TTC549 (cell line): ENCODE data around the gene LIMCH1.
"Not testable (repeated sequence)": the region's sequence is repeated elsewhere in the genome, so short reads cannot be mapped to it uniquely, and the experiment has no call there.

Experiments
- FAIRE-seq: peaks from 2 replicates; lab custom pipeline; 2012; peaks lifted over from hg19 to GRCh38; lab: Jason Lieb, UNC

The LIMCH1 gene

DNA sequence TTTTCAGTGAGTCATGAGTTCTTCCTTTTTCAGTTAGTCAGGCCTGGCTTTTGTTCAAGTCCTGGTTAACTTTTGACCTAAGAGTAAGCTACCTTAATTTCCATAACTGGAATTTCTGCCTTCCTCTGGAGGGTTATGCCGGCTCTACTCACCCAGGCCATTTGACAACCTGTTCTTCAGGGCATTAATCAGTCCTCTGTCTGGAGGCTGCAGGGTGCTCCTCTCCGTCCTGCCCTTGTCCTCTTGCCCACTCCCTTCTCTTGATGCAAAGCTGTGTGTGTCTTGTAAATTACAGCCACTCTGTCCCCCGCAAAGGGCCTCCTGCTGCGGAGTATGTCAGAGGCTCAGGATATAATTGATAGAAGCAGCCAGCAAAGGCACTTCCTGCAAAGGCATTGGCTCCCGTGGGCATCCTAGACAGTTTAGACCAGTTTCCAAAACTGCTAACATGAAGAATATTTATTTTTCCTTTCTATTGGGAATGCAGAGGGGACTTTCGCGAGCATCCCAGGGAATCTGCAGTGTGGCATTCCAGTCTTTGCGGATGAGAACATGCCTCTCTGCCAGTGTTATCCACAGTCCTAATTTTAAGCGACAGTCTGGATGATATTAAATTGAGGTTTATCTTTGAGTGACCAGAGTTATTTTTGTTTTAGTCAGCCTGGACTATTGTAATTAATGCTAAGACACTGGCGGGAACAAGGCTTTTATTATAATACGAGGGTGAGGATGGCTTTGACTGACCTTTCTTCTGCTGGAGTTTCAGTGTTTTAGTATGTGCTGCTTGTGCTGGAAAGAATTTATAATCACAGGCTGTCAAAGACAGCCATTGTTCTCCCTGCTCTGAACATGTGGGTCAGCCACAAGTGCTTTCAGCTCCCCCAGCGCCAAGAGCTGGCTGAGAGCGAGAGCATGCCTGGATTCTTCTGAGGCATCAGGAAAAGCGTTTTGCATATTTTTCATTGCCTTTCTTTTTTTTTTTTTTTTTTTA is 74.2 kb downstream of the LIMCH1 start:
- FAIRE-seq = no peak

DNA sequence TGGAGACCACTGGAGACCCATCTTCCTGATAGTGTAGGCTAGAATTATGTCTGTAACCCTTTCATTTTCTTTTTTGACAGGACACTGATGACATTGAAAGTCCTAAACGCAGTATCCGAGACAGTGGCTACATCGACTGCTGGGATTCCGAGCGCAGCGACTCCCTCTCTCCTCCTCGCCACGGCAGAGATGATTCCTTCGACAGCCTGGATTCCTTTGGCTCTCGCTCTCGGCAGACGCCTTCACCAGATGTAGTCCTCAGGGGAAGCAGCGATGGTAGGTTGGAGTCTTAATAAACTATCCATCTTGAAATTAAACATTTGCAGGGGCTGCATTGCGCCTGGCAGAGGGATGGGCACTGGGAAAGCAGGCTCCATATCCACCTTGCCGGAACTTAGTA is 75.4 kb downstream of the LIMCH1 start:
- no peak for FAIRE-seq

DNA sequence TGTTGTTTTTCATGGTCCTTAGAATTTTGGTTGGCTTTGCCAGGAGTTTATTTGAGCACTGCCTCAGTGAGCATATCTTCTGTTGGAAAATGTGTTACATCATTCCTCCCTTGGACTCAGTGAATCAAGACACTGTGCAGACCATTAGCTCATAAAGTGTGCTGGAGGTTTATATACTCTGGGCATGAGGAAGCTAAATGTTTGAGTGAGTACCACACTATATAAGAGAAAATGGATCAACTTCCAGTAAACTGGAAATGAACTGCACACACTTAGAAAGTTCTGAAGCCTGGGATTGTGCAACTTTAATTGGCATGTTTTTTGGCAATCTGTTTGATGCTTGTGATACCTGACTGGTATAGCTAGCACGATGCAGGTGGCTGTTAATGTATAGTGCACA is 75.9 kb downstream of the LIMCH1 start:
- no peak for FAIRE-seq

DNA sequence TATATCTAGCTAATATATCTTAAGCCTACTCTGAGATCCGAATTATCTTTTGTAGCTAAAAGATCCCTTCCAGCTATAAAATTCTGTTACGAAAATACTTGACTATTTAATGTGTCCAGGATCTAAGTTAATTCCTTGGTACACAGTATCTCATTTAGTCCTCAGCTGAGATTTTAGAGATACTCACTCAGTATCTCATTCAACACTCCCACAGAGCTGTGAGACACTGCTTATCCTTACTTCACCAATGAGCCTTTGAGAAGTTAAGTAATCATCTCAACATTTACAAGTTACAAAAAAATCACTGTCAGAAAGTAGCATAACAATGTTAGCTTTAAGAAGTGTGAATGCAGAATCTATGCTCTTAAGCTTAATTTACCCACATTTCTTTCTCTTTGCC is 76.6 kb downstream of the LIMCH1 start:
- FAIRE-seq = no peak

DNA sequence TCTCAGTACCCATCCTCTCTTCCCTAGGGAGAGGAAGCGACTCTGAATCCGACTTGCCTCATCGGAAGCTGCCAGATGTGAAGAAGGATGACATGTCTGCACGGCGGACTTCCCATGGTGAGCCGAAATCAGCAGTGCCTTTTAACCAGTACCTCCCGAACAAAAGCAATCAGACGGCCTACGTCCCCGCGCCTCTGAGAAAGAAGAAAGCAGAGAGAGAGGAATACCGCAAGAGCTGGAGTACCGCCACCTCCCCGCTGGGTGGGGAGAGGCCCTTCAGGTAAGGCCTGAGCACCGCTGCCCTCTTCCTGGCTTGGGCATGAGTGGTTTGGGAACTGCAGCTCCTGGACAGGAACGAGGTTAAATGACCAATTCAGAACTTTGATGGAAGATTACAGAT is 81.2 kb downstream of the LIMCH1 start:
- no peak for FAIRE-seq

DNA sequence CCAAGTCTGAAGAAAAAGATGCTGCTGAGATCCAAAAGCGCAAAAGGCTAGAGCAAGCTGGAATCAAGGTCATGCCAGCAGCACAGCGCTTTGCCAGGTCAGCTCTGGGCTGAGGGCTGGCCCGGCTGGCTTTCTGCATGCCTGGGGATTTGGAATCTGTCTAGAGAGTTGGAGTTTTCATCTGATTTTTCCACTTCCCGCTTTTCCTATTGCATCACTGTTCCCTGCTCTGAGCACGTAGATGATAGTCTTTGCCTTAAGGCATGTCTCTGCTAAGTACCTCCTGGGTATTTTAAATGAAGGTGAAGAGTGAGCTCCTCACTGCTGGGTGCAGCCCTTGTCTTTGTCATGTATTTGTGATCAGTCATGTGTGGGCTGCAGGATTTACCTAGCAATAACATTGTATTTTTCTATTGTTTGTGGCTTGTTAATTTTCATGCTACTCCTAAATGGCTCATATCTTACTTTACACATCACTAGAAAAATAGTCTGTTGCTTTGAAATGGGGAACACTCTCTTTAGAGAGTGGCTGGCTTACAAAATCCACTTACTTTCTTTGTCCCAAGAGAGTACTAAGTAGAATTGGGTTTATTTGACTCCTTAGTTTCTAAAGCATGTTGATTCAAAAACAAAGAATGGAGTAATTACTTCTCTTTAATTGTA is 82.8 kb downstream of the LIMCH1 start:
- no peak for FAIRE-seq

DNA sequence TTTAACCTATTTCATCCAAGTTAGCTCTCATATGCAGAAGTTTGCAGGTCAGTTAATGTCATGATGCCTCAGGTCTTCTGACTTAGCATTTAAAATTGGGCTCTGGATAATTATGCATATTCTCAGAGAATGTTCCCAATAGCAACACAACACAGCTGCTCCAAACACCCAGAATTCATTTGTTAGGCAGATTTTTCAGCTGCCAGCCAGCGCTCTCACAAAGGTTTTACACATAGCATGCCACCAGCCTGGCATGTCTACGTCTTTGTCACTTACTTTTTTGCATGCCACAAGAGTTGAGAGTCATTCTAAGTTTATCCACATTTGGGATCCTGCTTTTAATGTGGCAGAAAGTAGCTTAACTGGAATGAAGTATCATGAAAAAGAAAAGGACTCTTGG is 84.8 kb downstream of the LIMCH1 start:
- FAIRE-seq = no peak

DNA sequence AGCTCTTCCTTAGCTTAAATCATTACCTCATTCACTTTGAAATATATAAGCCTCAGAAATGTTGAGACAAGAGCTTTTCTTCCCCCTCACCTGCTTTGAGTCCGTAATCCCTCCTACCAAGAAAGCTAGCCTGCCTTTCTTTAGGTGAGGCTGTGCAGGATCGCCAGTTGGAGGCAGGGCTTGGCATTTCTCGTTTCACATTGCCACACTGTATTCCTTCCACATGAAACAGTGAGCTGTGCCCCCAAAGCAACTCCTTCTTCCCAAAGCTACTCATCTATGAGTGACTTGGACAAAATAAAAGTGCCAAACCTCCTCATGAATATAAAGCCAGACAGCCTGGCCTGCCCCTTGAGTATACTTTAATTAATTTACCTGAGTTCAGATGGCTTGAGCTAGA is 86.8 kb downstream of the LIMCH1 start:
- FAIRE-seq = no peak

DNA sequence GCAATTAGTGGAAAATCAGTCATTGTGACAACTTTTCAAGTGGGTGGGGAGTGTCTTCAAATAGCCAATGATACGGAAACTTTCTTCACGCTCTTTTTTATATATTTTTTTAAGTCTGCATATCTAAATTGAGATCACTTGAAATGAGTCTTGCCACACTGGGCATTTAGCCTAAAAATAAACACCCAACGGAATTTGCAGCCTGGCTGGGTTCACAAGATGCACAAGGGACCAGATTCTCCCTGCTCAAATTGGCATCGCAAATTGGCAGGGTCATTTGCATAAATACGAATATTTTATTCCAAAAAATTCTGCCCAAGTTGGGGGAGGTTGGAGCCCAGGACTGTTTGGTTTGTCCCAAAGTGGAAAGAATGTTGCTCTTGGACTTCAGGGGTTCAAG is 87.6 kb downstream of the LIMCH1 start:
- no peak for FAIRE-seq

DNA sequence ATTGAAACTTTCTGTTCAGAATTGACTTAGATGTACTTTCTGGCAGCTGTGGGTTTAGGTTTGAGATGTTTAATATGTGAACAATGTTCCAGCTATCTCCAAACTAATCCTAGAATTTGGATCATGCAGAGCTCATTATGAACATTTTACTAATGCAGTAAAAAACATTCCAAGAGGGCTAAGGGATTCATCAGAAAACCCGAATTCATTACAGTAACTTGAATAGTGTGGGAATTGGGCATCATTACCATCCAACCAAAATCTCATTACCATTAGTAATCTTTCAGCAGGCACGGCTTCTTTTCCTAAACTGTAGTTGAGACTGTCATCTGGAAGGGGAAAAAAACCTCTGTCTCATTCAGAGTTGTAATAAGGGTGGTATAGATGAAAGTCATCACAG is 91.0 kb downstream of the LIMCH1 start:
- FAIRE-seq = no peak

DNA sequence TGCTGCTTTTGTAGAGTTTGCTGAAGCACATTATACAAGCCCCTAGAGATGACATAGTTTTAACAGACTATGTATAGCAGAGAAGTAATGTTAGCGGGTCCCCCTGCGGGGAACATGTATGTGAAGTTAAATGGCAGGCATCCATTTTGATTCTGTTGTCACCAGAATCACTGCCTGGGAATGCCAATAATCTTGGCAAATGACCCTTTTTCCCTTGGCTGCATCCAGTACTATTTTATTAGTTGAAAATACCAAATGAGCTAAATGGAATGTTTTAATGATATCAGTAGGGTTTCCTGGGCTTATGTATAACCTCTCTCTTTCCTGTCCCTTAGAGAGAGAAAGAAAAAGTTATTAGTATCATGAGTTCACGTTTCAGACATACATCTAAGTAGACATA is 93.6 kb downstream of the LIMCH1 start:
- no peak for FAIRE-seq

DNA sequence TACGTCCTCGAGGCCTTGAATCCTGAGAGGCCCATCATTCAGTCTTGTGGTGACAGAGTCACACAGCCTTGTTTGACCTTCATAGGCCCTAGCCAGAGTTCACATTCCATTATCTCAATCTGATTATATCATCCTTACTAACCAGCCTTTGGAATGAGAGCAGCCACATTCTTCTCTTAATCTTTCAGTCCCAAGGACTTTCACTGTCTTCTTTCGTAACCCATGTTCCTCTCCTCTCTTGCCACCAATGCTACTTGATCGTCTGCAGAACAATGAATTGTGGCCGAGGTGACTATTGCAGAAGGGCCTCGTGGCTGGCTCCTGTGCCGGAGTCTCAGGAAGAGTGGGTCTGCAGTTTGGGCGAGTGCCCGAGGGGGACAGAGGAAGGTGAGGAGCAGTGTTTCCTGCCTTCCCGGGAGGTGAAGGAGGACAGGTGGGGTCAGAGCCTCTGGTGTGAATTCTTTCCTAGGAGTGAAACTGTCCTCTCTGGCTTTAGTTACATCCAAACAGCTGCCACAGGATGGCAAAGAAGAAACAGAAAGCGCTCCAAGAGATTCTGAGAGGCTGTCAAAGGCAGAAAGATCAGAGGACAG is 94.6 kb downstream of the LIMCH1 start:
- no peak for FAIRE-seq

DNA sequence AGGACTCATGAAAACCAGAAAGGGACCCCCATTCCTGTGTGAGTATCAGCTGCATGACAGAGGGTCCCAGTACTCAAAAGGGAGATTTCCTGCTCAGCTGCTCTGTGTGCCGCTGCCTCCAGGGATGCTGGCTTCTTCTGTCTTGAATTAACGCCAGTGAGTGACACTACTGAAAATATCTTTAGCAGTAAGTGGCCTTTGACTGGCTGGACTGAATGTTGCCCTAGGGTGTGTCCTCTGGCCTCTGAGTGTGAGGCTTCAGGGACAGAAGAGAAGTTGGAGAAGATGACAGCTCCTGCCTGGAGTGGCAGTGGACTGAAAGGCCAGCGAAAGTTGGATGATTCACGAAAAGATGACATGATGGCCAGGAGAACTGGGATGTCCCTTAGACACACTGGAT is 95.4 kb downstream of the LIMCH1 start:
- FAIRE-seq = no peak

DNA sequence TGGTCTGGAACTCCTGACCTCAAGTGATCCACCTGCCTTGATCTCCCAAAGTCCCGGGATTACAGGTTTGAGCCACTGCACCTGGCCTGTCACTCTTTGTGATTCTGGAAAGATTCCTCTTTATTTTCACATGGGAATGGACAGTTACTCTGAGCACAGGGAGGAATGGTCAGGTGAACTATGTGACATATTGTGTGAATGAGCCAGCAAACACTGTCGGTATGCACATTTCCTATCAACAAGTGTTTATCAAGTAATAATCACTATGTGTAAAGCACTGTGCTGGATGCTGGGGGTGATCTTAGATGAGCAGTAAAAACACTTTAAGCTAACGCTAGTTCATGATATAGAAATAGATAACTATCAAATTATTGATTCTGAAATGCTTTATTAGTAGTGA is 97.5 kb downstream of the LIMCH1 start:
- FAIRE-seq = no peak

DNA sequence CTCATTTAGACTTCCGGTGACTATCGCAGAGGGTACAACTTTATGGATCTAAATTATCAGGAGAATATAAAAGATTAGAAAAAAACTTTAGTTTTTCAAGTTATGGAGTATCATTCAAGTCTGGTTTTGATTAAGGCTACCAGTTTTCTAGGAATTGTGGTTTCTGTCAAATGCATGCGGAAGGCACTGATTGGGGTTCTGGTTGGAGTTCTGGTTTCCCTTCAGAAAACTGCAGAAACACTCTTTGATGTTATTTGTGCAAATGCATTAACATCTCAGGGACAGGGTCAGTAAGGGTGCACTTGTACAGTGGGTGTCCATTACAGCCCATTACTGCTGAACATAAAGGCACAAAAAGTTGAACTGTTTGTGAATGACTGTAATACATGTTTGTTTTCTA is 100.2 kb downstream of the LIMCH1 start:
- FAIRE-seq = no peak

DNA sequence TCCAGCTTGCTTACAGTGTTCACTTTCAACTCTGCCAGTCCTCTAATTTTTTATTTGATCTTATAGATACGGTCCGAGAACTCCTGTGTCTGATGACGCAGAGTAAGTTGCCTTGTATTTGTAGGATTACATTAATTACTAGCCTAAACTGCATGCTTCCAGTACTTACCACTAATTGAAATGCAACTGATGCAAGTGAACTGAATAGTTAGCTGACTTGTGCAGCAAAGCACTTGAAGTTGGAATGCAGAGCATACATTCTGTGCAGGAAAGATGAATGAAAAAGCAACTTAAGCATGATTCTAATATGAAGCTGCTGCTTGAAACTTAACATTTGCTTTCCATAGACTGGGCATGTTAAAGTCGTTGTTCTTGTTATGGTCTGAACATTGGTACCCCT is 100.9 kb downstream of the LIMCH1 start:
- no peak for FAIRE-seq

DNA sequence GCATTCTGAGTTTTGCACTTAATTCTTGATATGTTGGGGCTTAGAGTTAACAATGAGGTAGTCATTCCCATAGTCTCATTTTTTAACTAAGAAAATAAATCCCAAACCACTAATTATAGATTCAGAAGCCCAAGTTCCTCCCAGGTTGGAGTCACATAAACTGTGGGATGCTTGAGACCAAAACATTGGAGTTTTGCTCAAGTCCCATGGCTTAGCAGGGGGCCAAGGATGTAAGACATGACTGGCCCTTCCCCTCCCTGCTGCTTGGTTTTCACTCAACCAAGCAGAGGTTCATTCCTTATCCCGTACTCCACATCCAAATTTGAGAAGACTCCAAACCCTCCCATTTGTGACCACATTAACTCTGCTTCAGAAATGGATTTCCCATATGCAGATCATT is 101.3 kb downstream of the LIMCH1 start:
- no peak for FAIRE-seq

DNA sequence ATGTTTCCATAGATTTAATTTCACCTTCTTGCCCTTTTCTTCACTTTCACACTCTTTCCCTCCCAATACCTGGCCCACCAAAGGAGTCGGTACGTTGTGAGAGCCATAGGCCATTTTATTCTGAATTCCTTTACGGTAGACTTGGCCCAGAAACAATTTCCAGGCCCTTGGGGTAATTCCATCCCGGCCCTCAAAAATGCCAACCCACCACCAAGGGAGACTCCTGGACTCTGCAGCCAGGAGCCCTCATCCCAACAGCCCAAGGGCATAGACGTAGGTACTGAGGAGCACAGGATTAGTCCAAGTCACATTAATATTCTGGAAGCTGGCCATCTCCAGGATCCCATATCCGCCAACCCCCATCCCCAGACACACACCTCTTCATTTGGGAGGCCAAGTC is 102.9 kb downstream of the LIMCH1 start:
- no peak for FAIRE-seq

DNA sequence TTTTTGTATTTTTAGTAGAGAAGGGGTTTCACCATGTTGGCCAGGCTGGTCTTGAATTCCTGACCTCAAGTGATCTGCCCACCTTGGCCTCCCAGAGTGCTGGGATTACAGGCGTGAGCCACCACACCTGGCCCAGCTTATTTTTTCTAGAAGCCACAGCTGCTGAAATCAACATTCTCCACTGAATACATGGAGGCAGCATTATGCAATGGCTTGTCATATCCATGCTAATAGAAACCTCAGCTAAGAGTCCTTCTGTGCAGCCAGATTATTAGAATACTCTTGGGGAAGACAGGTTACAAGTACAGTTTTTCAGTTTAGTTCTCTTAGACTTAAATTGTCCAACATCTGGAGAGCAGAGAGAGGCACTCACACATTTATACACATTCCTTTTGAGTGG is 104.8 kb downstream of the LIMCH1 start:
- FAIRE-seq = not testable (repeated sequence)

DNA sequence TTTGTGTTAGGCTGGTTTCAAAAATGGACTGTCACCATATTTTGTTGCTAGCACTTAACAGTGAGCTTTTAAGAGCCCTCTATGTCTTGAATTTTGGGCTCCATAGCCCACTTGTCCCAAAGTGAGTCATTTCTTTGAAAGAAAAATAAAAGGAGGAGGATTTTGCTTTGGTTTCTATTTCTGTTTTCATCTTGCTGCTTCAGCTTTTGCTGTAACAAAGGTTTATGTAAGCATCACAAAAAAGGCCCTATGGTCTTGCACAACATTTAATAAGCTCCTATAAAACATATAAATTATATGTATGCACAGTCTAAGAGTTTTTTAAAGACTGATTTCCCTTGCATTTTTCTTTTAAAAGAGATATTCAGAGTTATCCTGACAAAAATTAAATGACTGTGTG is 105.4 kb downstream of the LIMCH1 start:
- no peak for FAIRE-seq

DNA sequence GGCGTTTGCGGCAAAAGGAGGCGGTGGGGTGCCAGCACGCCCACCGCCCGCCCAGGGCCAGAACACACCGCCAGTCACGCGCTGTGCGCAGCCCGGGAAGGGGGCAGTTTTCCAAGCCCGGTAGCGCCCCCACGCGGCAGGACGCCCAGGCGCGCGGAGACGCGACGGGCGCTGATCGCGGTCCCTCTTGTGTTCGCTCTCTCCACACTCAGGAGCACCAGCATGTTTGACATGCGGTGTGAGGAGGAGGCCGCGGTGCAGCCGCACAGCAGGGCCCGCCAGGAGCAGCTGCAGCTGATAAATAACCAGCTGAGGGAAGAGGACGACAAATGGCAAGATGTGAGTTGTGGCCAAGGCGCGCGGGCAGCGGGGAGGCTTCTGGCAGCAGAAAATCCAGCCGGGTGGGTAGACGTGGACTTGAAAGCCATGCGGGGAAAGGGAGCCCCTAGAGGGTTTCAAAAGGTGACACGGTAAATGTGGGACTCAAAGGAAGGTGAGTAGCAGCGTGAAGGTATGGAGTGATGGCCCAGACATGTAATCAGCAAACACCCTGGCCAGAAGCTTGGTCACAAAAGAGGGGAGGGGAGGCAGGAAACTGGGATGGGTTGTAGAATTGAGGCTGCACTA is 106.4 kb downstream of the LIMCH1 start:
- FAIRE-seq = no peak

DNA sequence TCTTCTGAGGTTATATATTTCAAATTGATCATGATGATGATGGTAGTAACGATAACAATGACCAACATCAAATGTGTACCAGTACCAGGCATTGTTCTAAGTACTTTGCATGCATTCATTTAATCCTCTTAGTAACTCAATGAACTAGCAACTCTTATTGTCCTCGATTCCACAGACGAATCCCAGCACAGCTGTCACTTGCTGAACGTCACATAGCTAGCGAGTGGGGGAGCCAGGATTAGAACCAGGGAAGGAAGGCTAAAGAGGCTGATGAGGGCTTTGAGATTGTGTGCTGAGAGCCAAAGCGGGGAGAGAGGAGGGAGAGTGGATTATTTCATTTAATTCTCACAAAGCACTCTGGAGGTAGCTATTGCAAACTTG is 106.9 kb downstream of the LIMCH1 start:
- FAIRE-seq = no peak
